ENCODE measurements around the gene TBC1D3B.
"Not testable (repeated sequence)": the region's sequence is repeated elsewhere in the genome, so short reads cannot be mapped to it uniquely, and the experiment has no call there.

Gene TBC1D3B

GRCh38 chr17:36176536-36176935 is at the start of gene TBC1D3B:
Gene TBC1D3B, minus strand, starts transcription at chr17:36176636. Its CDS starts 1,586 bp downstream, at chr17:36175050.
- not testable (repeated sequence) for DNase-seq (ENCODE audit: low read depth)

GRCh38 chr17:36222967-36223366 is 46.5 kb upstream of the TBC1D3B start:
- DNase-seq (ENCODE audit: low read depth) = not testable (repeated sequence)

- not testable (repeated sequence) for DNase-seq (ENCODE audit: low read depth)
Observed at GRCh38 chr17:36221581-36222100, 45.2 kb upstream of the TBC1D3B start.

GRCh38 chr17:36220737-36221580 is 44.5 kb upstream of the TBC1D3B start:
- DNase-seq (ENCODE audit: low read depth) = not testable (repeated sequence)

- DNase-seq (ENCODE audit: low read depth) = not testable (repeated sequence)
Observed at GRCh38 chr17:36219556-36219955, 43.1 kb upstream of the TBC1D3B start.

GRCh38 chr17:36215406-36216308 is 39.2 kb upstream of the TBC1D3B start:
- DNase-seq (ENCODE audit: low read depth) = not testable (repeated sequence)

- DNase-seq (ENCODE audit: low read depth) = no peak
Observed at GRCh38 chr17:36214918-36215317, 38.5 kb upstream of the TBC1D3B start.

- DNase-seq (ENCODE audit: low read depth) = no peak
Observed at GRCh38 chr17:36213695-36214094, 37.3 kb upstream of the TBC1D3B start.

- DNase-seq (ENCODE audit: low read depth) = no peak
Observed at GRCh38 chr17:36212966-36213365, 36.5 kb upstream of the TBC1D3B start.

- DNase-seq (ENCODE audit: low read depth) = no peak
Observed at GRCh38 chr17:36212272-36212605, 35.8 kb upstream of the TBC1D3B start.

- DNase-seq (ENCODE audit: low read depth) = not testable (repeated sequence)
Observed at GRCh38 chr17:36211484-36212271, 35.2 kb upstream of the TBC1D3B start.

- not testable (repeated sequence) for DNase-seq (ENCODE audit: low read depth)
Observed at GRCh38 chr17:36210439-36211211, 34.2 kb upstream of the TBC1D3B start, which contains the start of gene CCL4L2. Gene CCL4L2, plus strand, starts transcription at chr17:36211063.

- no peak for DNase-seq (ENCODE audit: low read depth)
Observed at GRCh38 chr17:36209575-36209974, 33.1 kb upstream of the TBC1D3B start.

GRCh38 chr17:36207383-36207782 is 30.9 kb upstream of the TBC1D3B start:
- DNase-seq (ENCODE audit: low read depth) = not testable (repeated sequence)

GRCh38 chr17:36206486-36206821 is 30.0 kb upstream of the TBC1D3B start:
- DNase-seq (ENCODE audit: low read depth) = not testable (repeated sequence)

GRCh38 chr17:36205637-36206485 is 29.4 kb upstream of the TBC1D3B start:
- no peak for DNase-seq (ENCODE audit: low read depth)

GRCh38 chr17:36204724-36205500 is 28.5 kb upstream of the TBC1D3B start:
- no peak for DNase-seq (ENCODE audit: low read depth)

GRCh38 chr17:36203335-36203734 is 26.9 kb upstream of the TBC1D3B start:
- no peak for DNase-seq (ENCODE audit: low read depth)

GRCh38 chr17:36201506-36201905 is 25.1 kb upstream of the TBC1D3B start:
- DNase-seq (ENCODE audit: low read depth) = not testable (repeated sequence)

All from activated gamma-delta T cell treated with anti-CD3 and anti-CD28 coated beads, Interleukin-2, amount 50 U/mL, for 16 hours (primary cell).